ENCODE measurements around the gene GGT7.
A peak's percentile ranks its signal among the peaks of the same experiment; 100 is the strongest.
"Not testable (repeated sequence)": the region's sequence is repeated elsewhere in the genome, so short reads cannot be mapped to it uniquely, and the experiment has no call there.

The GGT7 gene

GRCh38 chr20:34907616-34908469 is 35.2 kb upstream of the GGT7 start:
- H3K4me3 ChIP-seq (ENCODE audit: control insufficient read depth, low read depth, low read length), result no peak overlapping the region
- peak; percentile 92 for DNase-seq (ENCODE audit: low read depth)
- no peak for TF ChIP-seq CTCF (conservative IDR thresholded peaks at IDR 0.05; ENCODE audit: control insufficient read depth, insufficient read depth, low read depth, low read length)

- H3K4me3 ChIP-seq (ENCODE audit: control insufficient read depth, low read depth, low read length), result no peak overlapping the region
- DNase-seq (ENCODE audit: low read depth), result peak; percentile 16
- no peak for TF ChIP-seq CTCF (conservative IDR thresholded peaks at IDR 0.05; ENCODE audit: control insufficient read depth, insufficient read depth, low read depth, low read length)
These were observed 31.6 kb upstream of the GGT7 start for GRCh38 chr20:34904202-34904621.

- not testable (repeated sequence) for DNase-seq (ENCODE audit: low read depth); H3K4me3 ChIP-seq (ENCODE audit: control insufficient read depth, low read depth, low read length)
These were observed 26.1 kb upstream of the GGT7 start for GRCh38 chr20:34898731-34899130.

- not testable (repeated sequence) for DNase-seq (ENCODE audit: low read depth); H3K4me3 ChIP-seq (ENCODE audit: control insufficient read depth, low read depth, low read length)
These were observed 25.5 kb upstream of the GGT7 start for GRCh38 chr20:34898129-34898528.

GRCh38 chr20:34896086-34896621 is 23.5 kb upstream of the GGT7 start:
- DNase-seq (ENCODE audit: low read depth), result no peak
- H3K4me3 ChIP-seq (ENCODE audit: control insufficient read depth, low read depth, low read length), result no peak overlapping the region
- no peak for TF ChIP-seq CTCF (conservative IDR thresholded peaks at IDR 0.05; ENCODE audit: control insufficient read depth, insufficient read depth, low read depth, low read length)

GRCh38 chr20:34895465-34895864 is 22.8 kb upstream of the GGT7 start:
- no peak overlapping the region for H3K4me3 ChIP-seq (ENCODE audit: control insufficient read depth, low read depth, low read length)
- TF ChIP-seq CTCF (conservative IDR thresholded peaks at IDR 0.05; ENCODE audit: control insufficient read depth, insufficient read depth, low read depth, low read length), result no peak

GRCh38 chr20:34894723-34895122 is 22.1 kb upstream of the GGT7 start:
- peak; percentile 20 for DNase-seq (ENCODE audit: low read depth)
- no peak overlapping the region for H3K4me3 ChIP-seq (ENCODE audit: control insufficient read depth, low read depth, low read length)
- TF ChIP-seq CTCF (conservative IDR thresholded peaks at IDR 0.05; ENCODE audit: control insufficient read depth, insufficient read depth, low read depth, low read length), result no peak

More at GRCh38 chr20:34895465-34895864, 22.8 kb upstream of the GGT7 start:
- DNase-seq (ENCODE audit: low read depth), result no peak
